Lower leg skin (tissue), 3 donors: Measurements from ENCODE around the gene CELF2.

Experiments used
- POLR2A ChIP-seq, 2 donors: fragments of 450-650 bp; IDR thresholded peaks; one replicate each; pipeline ENCODE4 v1.6.1; 2016 to 2017; ENCODE audit warnings: antibody characterized with exemption in 2 of 2, mild to moderate bottlenecking in 1 of 2, moderate library complexity in 1 of 2
- TF ChIP-seq, protein P1 (sequence below), 3 donors: fragments of 450-650 bp; IDR thresholded peaks; one replicate each; pipeline ENCODE4 v1.5.1; 2016; ENCODE audit warnings: antibody characterized with exemption in 3 of 3, mild to moderate bottlenecking in 3 of 3, moderate library complexity in 2 of 3

DNA sequence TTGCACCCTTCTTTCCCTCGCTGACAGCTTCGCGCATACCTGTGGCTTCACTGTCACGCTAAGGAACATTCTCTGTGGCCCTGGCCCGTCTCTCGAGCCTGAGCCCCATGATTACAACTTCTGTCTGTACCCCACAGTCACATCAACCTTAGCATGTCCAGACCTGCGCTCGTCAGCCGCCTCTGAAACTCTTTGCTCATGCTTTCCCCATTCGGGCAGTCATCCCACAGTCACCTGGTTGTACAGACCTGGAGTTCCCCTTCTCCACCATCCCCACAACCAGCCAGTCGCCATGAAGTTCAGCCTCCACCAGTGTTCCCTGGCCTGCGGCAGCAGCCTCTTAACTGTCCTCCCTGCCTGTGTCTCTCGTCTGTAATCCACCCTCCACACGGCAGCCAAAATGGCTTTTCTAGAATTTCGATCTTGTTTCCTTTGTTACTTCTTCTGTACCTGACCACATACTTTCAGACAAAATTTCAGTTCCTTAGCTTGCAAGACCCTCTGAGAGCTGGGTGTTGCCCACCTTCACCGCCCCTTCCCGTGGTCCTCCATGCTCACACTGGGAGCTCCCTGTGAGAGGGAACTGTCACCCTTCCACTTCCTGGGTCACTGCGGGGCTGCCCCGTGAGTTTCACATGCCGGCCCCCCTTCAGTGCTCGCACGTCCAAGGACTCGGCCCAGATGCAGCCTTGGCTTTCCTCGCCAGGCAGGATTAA is 229.2 kb downstream of the CELF2 start:
- TF ChIP-seq, protein P1, sequence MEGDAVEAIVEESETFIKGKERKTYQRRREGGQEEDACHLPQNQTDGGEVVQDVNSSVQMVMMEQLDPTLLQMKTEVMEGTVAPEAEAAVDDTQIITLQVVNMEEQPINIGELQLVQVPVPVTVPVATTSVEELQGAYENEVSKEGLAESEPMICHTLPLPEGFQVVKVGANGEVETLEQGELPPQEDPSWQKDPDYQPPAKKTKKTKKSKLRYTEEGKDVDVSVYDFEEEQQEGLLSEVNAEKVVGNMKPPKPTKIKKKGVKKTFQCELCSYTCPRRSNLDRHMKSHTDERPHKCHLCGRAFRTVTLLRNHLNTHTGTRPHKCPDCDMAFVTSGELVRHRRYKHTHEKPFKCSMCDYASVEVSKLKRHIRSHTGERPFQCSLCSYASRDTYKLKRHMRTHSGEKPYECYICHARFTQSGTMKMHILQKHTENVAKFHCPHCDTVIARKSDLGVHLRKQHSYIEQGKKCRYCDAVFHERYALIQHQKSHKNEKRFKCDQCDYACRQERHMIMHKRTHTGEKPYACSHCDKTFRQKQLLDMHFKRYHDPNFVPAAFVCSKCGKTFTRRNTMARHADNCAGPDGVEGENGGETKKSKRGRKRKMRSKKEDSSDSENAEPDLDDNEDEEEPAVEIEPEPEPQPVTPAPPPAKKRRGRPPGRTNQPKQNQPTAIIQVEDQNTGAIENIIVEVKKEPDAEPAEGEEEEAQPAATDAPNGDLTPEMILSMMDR (IDR thresholded peaks at IDR 0.05) = no peak
- TF ChIP-seq POLR2A (IDR thresholded peaks at IDR 0.05) = no peak
